ENCODE results near the gene TRIM66.
A peak's percentile ranks its signal among the peaks of the same experiment; 100 is the strongest.

TRIM66 gene

GRCh38 chr11:8721609-8722500 lies 39.4 kb upstream of the TRIM66 start:
- Histone ChIP-seq H3K9me3 (ENCODE audit: severe bottlenecking) (no peaks in the 10 kb centered on the region), H3K36me3 (peaks cover 24% of the 10 kb centered on the region), H3K27ac (peak overlapping the region; percentile 60), H3K4me3 (ENCODE audit: low read depth, low read length) (no peak overlapping the region), H3K27me3 (ENCODE audit: insufficient read depth, low read depth, severe bottlenecking) (no peaks in the 10 kb centered on the region)
- TF ChIP-seq, protein P1, sequence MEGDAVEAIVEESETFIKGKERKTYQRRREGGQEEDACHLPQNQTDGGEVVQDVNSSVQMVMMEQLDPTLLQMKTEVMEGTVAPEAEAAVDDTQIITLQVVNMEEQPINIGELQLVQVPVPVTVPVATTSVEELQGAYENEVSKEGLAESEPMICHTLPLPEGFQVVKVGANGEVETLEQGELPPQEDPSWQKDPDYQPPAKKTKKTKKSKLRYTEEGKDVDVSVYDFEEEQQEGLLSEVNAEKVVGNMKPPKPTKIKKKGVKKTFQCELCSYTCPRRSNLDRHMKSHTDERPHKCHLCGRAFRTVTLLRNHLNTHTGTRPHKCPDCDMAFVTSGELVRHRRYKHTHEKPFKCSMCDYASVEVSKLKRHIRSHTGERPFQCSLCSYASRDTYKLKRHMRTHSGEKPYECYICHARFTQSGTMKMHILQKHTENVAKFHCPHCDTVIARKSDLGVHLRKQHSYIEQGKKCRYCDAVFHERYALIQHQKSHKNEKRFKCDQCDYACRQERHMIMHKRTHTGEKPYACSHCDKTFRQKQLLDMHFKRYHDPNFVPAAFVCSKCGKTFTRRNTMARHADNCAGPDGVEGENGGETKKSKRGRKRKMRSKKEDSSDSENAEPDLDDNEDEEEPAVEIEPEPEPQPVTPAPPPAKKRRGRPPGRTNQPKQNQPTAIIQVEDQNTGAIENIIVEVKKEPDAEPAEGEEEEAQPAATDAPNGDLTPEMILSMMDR (IDR thresholded peaks at IDR 0.05; ENCODE audit: low read depth, low read length), result no peak
- DNase-seq, result no peak

DNA sequence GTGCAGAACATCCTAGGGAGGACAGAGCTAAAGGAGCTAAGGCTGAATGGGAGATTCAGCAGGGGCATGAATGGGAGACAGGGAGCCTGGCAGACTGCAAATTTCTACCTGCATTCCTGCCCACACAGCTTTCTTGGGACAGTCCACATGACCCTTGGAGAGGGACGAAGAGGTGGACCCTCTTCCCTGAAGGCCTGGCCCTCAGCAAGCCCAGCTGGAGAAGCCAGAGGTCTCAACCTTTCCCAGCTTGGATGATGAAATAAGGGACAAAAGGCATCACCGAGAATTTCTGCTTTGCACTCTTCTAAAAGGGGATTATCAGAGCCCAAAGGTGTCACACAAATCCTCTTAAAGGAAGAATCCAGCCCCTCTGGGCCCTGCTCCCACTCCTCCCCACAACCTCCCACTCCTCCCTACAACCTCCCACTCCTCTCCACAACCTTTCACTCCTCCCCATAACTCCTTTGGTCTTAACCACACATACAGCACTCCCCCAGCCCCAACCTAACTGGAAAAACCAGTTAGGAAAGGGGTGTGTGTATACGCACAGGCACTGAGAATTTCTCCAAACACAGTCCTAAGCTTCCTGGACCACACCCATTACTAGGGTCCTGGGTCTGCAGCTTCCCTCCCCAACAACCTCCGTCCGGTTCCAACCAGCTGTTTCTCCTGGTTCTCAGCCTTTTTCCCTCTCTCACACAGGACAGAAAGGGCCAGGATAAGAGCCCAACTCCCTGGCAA lies 38.6 kb upstream of the TRIM66 start:
- H3K36me3 ChIP-seq, result peaks cover 26% of the 10 kb centered on the region
- TF ChIP-seq, protein P1 (IDR thresholded peaks at IDR 0.05; ENCODE audit: low read depth, low read length), result no peak
- H3K27ac ChIP-seq, result peak overlapping the region; percentile 60
- DNase-seq, result peak; percentile 40
- no peak overlapping the region for H3K4me3 ChIP-seq (ENCODE audit: low read depth, low read length)
- no peaks in the 10 kb centered on the region for H3K27me3 ChIP-seq (ENCODE audit: insufficient read depth, low read depth, severe bottlenecking)
- no peaks in the 10 kb centered on the region for H3K9me3 ChIP-seq (ENCODE audit: severe bottlenecking)

- Histone ChIP-seq H3K4me3 (ENCODE audit: low read depth, low read length) (no peak overlapping the region), H3K27ac (peak overlapping the region; percentile 60), H3K27me3 (ENCODE audit: insufficient read depth, low read depth, severe bottlenecking) (no peaks in the 10 kb centered on the region), H3K36me3 (peaks cover 26% of the 10 kb centered on the region), H3K9me3 (ENCODE audit: severe bottlenecking) (no peaks in the 10 kb centered on the region)
- no peak for DNase-seq
- TF ChIP-seq, protein P1 (IDR thresholded peaks at IDR 0.05; ENCODE audit: low read depth, low read length), result no peak
Measured at GRCh38 chr11:8720352-8720751, 37.9 kb upstream of the TRIM66 start.

DNA sequence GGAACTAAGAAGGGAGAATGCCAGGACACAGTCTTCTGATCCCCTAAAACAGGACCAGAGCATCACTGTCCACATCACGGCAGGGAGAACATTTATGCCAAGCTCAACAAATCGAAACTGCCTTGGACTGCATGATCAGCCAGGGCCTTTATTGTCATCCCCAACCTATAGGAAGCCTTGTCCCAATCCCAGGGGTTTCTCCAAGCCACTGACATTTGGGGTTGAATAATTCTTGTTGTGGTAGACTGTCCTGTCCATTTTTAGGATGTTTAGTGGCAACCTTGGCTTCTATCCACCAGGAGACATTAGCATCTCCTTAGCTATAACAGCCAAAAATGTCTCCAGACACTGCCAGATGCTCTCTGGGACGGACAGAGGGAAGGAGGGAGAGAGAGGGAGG lies 37.3 kb upstream of the TRIM66 start:
- no peaks in the 10 kb centered on the region for H3K9me3 ChIP-seq (ENCODE audit: severe bottlenecking)
- H3K36me3 ChIP-seq, result peaks cover 28% of the 10 kb centered on the region
- no peaks in the 10 kb centered on the region for H3K27me3 ChIP-seq (ENCODE audit: insufficient read depth, low read depth, severe bottlenecking)
- DNase-seq, result no peak
- TF ChIP-seq, protein P1 (IDR thresholded peaks at IDR 0.05; ENCODE audit: low read depth, low read length), result no peak
- H3K27ac ChIP-seq, result 0 out of 2 replicates have a peak overlapping the region, but pooled peaks have one; percentile 60
- H3K4me3 ChIP-seq (ENCODE audit: low read depth, low read length), result no peak overlapping the region

GRCh38 chr11:8719211-8719649 lies 36.8 kb upstream of the TRIM66 start:
- H3K27me3 ChIP-seq (ENCODE audit: insufficient read depth, low read depth, severe bottlenecking), result no peaks in the 10 kb centered on the region
- no peak overlapping the region for H3K27ac ChIP-seq
- H3K36me3 ChIP-seq, result peaks cover 29% of the 10 kb centered on the region
- no peak for DNase-seq
- no peak overlapping the region for H3K4me3 ChIP-seq (ENCODE audit: low read depth, low read length)
- TF ChIP-seq, protein P1 (IDR thresholded peaks at IDR 0.05; ENCODE audit: low read depth, low read length), result no peak
- H3K9me3 ChIP-seq (ENCODE audit: severe bottlenecking), result no peaks in the 10 kb centered on the region
